22Rv1 (cell line): Measurements from ENCODE around the gene DEPDC5.
"Not testable (repeated sequence)": the region's sequence is repeated elsewhere in the genome, so short reads cannot be mapped to it uniquely, and the experiment has no call there.

Source experiments
- H3K27ac ChIP-seq: fragments of 450-650 bp; 2 replicates; pipeline ENCODE4 v1.5.1; 2017
- CTCF ChIP-seq: fragments of 450-650 bp; IDR thresholded peaks from 2 replicates; pipeline ENCODE4 v1.5.1; 2017; ENCODE audit warnings: mild to moderate bottlenecking
- ZFX ChIP-seq: fragments of 450-650 bp; IDR thresholded peaks from 2 replicates; pipeline ENCODE4 v1.6.1; 2017; ENCODE audit warnings: antibody characterized with exemption, borderline replicate concordance

Gene DEPDC5

GRCh38 chr22:31749636-31750364, 4.0 kb upstream of the DEPDC5 start, which contains the start of gene PRR14L:
Gene PRR14L (minus strand): TSS chr22:31750132. CDS start chr22:31738860, 11,272 bp downstream.
- peak within 1 kb of the TSS; percentile 77 for H3K27ac ChIP-seq
- TF ChIP-seq CTCF (no peak), ZFX (no peak)

DNA sequence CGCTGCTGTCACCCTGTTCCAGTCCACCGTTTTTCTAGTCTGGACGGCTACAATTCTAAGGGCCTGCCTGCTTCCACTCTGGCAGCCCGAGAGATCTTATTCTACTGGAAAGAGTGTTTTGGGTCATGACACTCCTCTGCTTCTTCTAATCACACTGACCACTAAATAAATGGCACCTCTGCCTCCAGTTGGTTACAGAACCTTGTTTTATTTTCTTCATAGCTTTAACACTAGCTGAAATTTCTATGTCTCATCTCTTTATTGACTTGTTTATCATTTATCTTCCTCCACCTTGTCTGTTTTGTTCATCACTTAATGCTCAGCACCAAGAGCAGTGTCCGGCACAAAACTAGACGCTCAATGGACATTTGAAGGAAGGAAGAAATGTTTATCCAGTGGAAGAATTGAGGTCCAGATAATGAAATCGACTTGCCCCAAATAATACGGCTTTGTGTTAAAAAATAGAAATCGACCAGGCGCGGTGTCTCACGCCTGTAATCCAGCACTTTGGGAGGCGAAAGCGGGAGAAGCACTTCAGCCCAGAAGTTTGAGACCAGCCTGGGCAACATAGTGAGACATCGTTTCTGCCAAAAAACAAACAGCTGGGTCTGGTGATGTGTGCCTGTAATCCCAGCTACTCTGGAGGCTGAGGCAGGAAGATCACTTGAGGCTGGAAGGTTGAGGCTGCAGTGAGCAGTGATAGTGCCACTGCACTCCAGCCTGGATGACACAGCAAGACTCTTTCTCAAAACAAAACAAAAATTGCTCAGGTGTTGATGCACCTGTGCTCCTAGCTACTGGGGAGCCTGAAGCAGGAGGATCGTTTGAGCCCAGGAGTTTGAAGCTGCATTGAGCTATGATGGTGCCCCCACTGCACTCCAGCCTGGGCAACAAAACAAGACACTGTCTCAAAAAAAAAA, 3.2 kb upstream of the DEPDC5 start:
- TF ChIP-seq CTCF (no peak), ZFX (no peak)
- H3K27ac ChIP-seq: peak overlapping the region; percentile 77

- peak overlapping the region; percentile 95 for H3K27ac ChIP-seq
- no peak for TF ChIP-seq CTCF
- TF ChIP-seq ZFX: no peak
These were observed 1.5 kb upstream of the DEPDC5 start for GRCh38 chr22:31752096-31752847.

DNA sequence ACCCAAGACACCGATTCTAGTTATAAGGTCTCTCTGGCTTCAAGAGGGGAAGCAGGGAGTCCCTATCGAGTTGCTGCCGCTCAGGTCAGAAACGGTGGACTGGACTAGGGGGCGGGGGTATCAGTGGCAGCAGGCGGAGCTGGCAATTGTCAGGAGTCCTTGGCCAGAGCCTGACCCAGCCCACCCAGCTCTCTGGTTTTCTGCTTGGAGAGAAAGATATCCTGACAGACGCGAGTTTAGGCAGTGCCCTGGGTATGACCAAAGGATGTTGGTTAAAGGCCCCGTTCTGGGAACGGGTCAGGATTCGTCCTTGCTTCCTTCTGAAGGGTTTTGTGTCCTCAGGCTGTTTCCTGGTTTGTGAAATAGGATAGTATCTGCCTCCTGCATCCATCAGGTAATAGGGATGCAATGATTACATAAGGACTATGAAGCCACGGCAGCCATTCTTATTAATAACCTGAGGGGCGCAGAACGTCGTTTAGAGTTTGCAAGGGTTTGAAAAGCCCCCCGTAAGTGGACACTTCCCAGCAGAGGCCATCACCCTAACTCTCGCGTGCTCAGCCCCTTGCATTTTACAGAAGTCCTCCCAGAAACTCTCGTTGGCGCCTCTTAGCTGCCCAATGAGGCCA, 700 bp upstream of the DEPDC5 start:
- no peak for TF ChIP-seq ZFX
- TF ChIP-seq CTCF: no peak

DNA sequence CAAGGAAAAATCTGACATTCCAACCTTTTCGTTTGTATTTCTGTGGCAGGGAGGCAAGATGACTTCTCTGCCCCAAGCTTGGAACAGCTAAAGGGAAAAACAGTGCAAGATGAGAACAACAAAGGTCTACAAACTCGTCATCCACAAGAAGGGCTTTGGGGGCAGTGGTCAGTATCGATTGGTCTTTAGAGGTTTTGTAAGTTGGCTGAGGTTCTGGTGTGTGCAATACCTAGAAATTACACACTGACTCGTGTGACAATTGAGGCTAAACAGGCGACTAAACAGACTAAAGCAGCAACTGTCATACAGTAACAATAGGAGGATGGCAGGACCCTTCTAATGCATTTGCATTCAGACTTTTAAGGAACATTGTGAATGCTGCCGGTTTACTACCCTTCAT, 994 bp downstream of the DEPDC5 start:
- H3K27ac ChIP-seq: peak overlapping the region; percentile 95
- TF ChIP-seq ZFX (no peak), CTCF (no peak)

More for the DNA sequence above, 700 bp upstream of the DEPDC5 start:
- H3K27ac ChIP-seq: peak overlapping the region; percentile 95

GRCh38 chr22:31757265-31757664, 3.4 kb downstream of the DEPDC5 start:
- H3K27ac ChIP-seq: peak overlapping the region; percentile 28
- TF ChIP-seq ZFX: no peak
- TF ChIP-seq CTCF: no peak

GRCh38 chr22:31758860-31759259, 5.0 kb downstream of the DEPDC5 start:
- H3K27ac ChIP-seq: not testable (repeated sequence)
